GM03348 (cell line): ENCODE results near the gene AUTS2.
A peak's percentile ranks its signal among the peaks of the same experiment; 100 is the strongest.

Experiments used
- DNase-seq: peaks from one replicate; pipeline ENCODE4 v3.0.0; 2012; ENCODE audit warnings: low spot score

AUTS2 gene

GRCh38 chr7:70307544-70308106, 709.4 kb downstream of the AUTS2 start:
- no peak for DNase-seq

- no peak for DNase-seq
These were observed 714.1 kb downstream of the AUTS2 start for GRCh38 chr7:70312336-70312735.

GRCh38 chr7:70313271-70313670, 715.0 kb downstream of the AUTS2 start:
- DNase-seq, result no peak

DNA sequence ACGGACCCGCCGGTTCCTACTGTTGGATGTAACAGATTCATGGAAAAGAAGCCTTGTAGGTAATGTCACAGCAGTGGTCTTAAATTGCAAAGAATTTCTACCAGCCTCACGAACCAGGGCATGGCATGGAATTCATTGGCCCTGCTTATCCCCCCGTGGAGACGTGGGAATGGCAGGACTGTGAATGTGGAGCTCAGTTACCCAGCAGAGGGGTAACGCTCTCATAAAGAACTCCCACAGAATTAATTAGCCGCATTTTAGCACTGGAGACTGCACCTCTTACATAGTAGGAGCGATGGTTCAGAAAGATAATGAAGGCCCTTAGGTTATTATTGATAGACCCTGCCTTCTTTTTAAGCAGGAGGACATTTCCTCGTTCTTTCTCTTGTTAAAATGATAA, 715.4 kb downstream of the AUTS2 start:
- DNase-seq, result no peak

GRCh38 chr7:70314221-70314620, 715.9 kb downstream of the AUTS2 start:
- no peak for DNase-seq

- no peak for DNase-seq
These were observed 718.5 kb downstream of the AUTS2 start for GRCh38 chr7:70316745-70317144.

GRCh38 chr7:70317356-70317755, 719.1 kb downstream of the AUTS2 start:
- DNase-seq, result peak; percentile 52

GRCh38 chr7:70318511-70318910, 720.2 kb downstream of the AUTS2 start:
- no peak for DNase-seq

- no peak for DNase-seq
These were observed 720.8 kb downstream of the AUTS2 start for GRCh38 chr7:70319057-70319456.

GRCh38 chr7:70321016-70321590, 722.8 kb downstream of the AUTS2 start:
- DNase-seq, result no peak

DNA sequence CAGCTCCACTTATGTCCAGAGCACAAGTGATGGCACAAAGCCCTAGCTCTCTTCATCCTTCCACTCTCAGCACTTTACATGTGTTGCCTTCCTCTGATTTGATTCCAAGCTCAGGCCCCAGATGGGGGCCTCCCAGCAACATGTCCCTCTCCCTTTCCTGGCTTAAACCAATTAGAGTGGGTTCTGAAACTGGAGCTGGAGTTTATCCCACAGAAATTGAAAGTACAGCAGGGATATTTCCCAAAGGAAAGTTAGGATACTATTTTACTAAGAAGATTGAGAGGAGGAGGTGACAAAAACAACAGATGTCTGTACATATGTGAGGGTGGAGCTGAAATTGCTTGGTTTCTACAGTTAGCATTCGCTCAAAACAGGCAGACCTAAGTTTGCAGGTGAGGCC, 724.6 kb downstream of the AUTS2 start:
- no peak for DNase-seq

- peak; percentile 82 for DNase-seq
These were observed 727.3 kb downstream of the AUTS2 start for GRCh38 chr7:70325509-70326101.

DNA sequence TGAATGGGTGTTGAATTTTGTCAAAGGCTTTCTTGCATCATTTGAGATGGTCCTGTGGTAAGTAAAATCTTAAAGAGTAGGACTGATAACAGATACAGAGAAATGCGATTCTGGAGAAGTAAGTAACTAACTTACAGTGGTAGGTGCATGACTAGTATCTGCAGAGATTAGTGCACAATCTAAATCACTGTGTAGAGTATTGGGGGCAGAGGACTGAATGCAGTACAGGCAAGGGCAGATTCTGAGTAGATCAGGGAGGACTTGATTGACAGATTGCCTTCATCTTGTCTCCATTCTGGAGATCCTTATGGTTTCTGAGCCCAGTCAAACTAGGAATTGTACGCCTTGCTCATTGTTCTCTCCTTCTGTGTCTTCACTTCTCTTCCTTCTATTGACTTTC, 736.0 kb downstream of the AUTS2 start:
- no peak for DNase-seq

DNA sequence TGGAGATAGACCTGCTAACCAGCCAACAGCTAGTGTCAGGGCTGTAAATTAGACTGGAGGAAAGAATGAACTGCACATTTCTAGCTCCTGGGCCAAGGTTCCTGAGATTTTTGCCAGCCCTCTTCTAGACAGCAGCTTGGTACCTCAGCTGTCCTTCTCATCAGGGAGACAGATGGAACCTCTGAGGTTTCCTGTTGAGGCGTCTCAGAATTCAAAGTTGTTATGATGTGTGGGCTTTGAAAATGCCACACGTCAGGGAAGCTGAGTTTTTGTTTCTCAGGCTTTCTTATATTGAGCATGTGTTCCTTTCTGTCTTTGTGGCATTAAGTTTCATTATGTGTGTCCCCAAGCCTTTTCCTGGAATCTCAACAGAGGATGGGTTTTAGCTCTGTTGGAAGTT, 736.6 kb downstream of the AUTS2 start:
- DNase-seq, result no peak

GRCh38 chr7:70336536-70336935, 738.3 kb downstream of the AUTS2 start:
- no peak for DNase-seq

- no peak for DNase-seq
These were observed 739.7 kb downstream of the AUTS2 start for GRCh38 chr7:70338015-70338414.

- DNase-seq, result no peak
These were observed 742.0 kb downstream of the AUTS2 start for GRCh38 chr7:70340236-70340635.

GRCh38 chr7:70341446-70341845, 743.2 kb downstream of the AUTS2 start:
- DNase-seq, result no peak

- no peak for DNase-seq
These were observed 745.2 kb downstream of the AUTS2 start for GRCh38 chr7:70343519-70343918.

GRCh38 chr7:70344726-70345125, 746.5 kb downstream of the AUTS2 start:
- no peak for DNase-seq

GRCh38 chr7:70346844-70347462, 748.7 kb downstream of the AUTS2 start:
- DNase-seq, result no peak

DNA sequence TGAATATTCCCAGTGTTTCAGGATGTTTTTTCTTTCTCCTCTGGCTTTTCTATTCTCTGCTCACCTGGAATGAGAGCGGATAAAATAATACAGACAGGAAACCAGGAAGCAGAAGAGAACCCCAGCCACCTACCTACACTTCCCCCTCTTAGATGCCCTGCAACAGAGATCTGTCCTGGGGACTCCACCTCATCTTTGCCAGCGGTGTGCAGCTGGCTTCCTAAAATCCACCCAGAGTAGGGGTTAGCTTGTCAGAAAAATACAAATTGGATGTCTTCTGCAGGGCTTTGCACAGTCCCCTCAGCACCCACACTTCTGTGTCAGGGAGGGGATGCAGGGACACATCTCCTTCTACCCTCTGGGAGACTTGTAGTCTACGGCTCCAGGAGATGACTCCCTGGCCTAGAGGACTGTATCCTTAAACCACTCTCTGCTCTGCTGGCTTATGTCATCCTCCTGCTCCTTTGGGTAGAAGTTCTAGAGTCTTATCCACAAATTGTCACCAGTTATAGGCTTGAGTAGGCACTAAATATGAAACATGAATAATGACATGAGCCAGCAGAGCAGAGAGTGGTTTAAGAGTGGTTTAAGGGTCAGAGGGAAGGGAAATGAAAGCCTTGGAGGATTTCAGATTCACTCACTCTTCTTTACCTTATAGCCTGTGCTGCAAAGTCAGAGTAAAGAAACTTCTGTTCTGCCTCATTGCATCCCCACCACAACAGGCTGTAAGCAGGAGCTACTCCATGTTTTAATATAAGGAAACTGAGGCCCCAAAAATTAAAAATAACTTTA, 749.4 kb downstream of the AUTS2 start:
- DNase-seq, result no peak

DNA sequence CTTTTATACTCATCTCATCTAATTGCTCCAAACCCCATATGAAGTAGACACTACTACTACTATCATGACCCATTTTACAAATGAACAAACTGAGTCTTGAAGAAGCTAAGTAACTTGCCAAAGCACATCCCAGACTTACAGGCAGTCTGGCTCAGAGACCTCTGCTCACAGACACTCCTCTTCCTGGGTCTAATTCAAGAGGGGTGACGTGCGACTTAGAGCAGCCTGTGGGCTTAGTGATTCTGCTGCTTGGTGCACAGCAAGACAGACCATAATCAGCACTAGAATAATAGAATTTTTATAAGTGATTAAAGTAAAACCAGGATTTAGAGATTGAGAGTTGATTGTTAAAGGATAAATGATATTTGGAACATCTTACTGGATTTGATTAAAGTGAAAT, 750.8 kb downstream of the AUTS2 start:
- DNase-seq, result no peak
